MM.1S (cell line): ENCODE data around the gene NDUFAF8.

Source experiments
- DNase-seq: peaks from one replicate; pipeline ENCODE4 v3.0.0-alpha.2; 2015
- H2AFZ ChIP-seq: fragments of 300-600 bp; sonication (generic); 2 replicates; pipeline ENCODE4 v1.6.0; 2016; ENCODE audit warnings: antibody characterized with exemption, low read length
- H3F3A ChIP-seq: fragments of 300-600 bp; sonication (generic); 2 replicates; pipeline ENCODE4 v1.6.1; 2016; ENCODE audit warnings: mild to moderate bottlenecking, antibody characterized with exemption, low read length, moderate library complexity, mixed read lengths; ENCODE audit not compliant: insufficient read depth
- H3K27ac ChIP-seq: fragments of 300-600 bp; sonication (generic); 2 replicates; pipeline ENCODE4 v1.5.1; 2016; ENCODE audit warnings: mild to moderate bottlenecking, low read length
- H3K27me3 ChIP-seq: fragments of 300-600 bp; sonication (generic); replicated peaks from 2 replicates; pipeline ENCODE4 v1.6.0; 2016; ENCODE audit warnings: low read length; ENCODE audit not compliant: insufficient read depth
- H3K36me3 ChIP-seq: fragments of 300-600 bp; sonication (generic); replicated peaks from 2 replicates; pipeline ENCODE4 v1.6.1; 2016; ENCODE audit warnings: mild to moderate bottlenecking, low read length, mixed read lengths; ENCODE audit not compliant: insufficient read depth
- H3K4me1 ChIP-seq: fragments of 300-600 bp; sonication (generic); 2 replicates; pipeline ENCODE4 v1.6.1; 2016; ENCODE audit warnings: low read length, mixed read lengths
- H3K4me2 ChIP-seq: fragments of 300-600 bp; sonication (generic); 2 replicates; pipeline ENCODE4 v1.6.0; 2016; ENCODE audit warnings: low read depth, low read length
- H3K4me3 ChIP-seq: fragments of 300-600 bp; sonication (generic); 2 replicates; pipeline ENCODE4 v1.5.1; 2016; ENCODE audit warnings: low read length, mixed read lengths
- H3K79me2 ChIP-seq: fragments of 300-600 bp; sonication (generic); 2 replicates; pipeline ENCODE4 v1.6.1; 2016; ENCODE audit warnings: mixed run types, low read length, mixed read lengths
- H3K9ac ChIP-seq: fragments of 300-600 bp; sonication (generic); 2 replicates; pipeline ENCODE4 v1.6.1; 2016; ENCODE audit warnings: low read length, mixed read lengths
- H3K9me2 ChIP-seq: fragments of 300-600 bp; sonication (generic); replicated peaks from 2 replicates; pipeline ENCODE4 v1.6.1; 2016; ENCODE audit warnings: mild to moderate bottlenecking, low read length, mixed read lengths; ENCODE audit not compliant: insufficient read depth
- H3K9me3 ChIP-seq: fragments of 300-600 bp; sonication (generic); replicated peaks from 2 replicates; pipeline ENCODE4 v1.6.1; 2016; ENCODE audit warnings: mild to moderate bottlenecking, low read length, mixed read lengths; ENCODE audit not compliant: insufficient read depth
- H4K20me1 ChIP-seq: fragments of 300-600 bp; sonication (generic); 2 replicates; pipeline ENCODE4 v1.6.1; 2016; ENCODE audit warnings: mild to moderate bottlenecking, low read length, moderate library complexity, mixed read lengths; ENCODE audit not compliant: insufficient read depth
- EZH2 ChIP-seq: fragments of 300-600 bp; sonication (generic); optimal IDR thresholded peaks from 2 replicates; pipeline ENCODE3; 2017; ENCODE audit warnings: low read depth, mild to moderate bottlenecking, antibody characterized with exemption, low read length, mixed read lengths
- EZH2phosphoT487 ChIP-seq: fragments of 300-600 bp; sonication (generic); IDR thresholded peaks from 2 replicates; pipeline ENCODE4 v1.6.1; 2018; ENCODE audit warnings: antibody characterized with exemption, low read length
- TF ChIP-seq, protein P1 (sequence below): fragments of 300-600 bp; sonication (generic); IDR thresholded peaks from 2 replicates; pipeline ENCODE4 v1.5.1; 2016; ENCODE audit warnings: antibody characterized with exemption, low read length, mixed read lengths

The NDUFAF8 gene

DNA sequence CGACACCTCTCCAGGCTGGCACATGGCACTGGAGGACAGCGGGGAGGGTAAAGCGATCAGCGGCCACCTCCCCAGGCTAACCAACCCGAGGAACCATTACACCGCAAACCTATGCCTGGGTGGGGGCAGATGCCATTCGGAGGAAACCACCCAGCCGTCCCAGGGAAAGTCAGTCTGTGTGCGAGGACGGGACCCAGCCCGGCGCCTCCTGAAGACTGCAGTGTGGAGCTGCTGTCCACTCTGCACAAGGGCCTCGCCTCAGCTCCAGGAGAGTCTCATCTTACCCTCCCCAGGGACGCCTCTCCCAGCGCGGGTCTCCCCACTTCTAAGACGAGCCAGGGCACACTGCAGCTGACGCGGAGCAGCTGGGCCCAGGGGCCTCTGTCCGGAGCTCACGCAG is 48.0 kb downstream of the NDUFAF8 start:
- Histone ChIP-seq H3K27ac (no peak overlapping the region), H3F3A (no peaks in the 10 kb centered on the region), H2AFZ (no peak overlapping the region), H3K79me2 (peaks cover 78% of the 10 kb centered on the region), H3K9me3 (no peaks in the 10 kb centered on the region), H3K4me2 (no peak overlapping the region), H3K4me3 (no peak overlapping the region), H3K27me3 (no peaks in the 10 kb centered on the region), H3K9ac (no peak overlapping the region), H3K36me3 (no peaks in the 10 kb centered on the region), H3K9me2 (no peaks in the 10 kb centered on the region), H4K20me1 (no peaks in the 10 kb centered on the region), H3K4me1 (no peaks in the 10 kb centered on the region; the same call in 1 of the 2 replicates)
- DNase-seq: no peak
- TF ChIP-seq EZH2phosphoT487: no peak
- TF ChIP-seq EZH2: no peak
- TF ChIP-seq, protein P1, sequence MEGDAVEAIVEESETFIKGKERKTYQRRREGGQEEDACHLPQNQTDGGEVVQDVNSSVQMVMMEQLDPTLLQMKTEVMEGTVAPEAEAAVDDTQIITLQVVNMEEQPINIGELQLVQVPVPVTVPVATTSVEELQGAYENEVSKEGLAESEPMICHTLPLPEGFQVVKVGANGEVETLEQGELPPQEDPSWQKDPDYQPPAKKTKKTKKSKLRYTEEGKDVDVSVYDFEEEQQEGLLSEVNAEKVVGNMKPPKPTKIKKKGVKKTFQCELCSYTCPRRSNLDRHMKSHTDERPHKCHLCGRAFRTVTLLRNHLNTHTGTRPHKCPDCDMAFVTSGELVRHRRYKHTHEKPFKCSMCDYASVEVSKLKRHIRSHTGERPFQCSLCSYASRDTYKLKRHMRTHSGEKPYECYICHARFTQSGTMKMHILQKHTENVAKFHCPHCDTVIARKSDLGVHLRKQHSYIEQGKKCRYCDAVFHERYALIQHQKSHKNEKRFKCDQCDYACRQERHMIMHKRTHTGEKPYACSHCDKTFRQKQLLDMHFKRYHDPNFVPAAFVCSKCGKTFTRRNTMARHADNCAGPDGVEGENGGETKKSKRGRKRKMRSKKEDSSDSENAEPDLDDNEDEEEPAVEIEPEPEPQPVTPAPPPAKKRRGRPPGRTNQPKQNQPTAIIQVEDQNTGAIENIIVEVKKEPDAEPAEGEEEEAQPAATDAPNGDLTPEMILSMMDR: no peak

DNA sequence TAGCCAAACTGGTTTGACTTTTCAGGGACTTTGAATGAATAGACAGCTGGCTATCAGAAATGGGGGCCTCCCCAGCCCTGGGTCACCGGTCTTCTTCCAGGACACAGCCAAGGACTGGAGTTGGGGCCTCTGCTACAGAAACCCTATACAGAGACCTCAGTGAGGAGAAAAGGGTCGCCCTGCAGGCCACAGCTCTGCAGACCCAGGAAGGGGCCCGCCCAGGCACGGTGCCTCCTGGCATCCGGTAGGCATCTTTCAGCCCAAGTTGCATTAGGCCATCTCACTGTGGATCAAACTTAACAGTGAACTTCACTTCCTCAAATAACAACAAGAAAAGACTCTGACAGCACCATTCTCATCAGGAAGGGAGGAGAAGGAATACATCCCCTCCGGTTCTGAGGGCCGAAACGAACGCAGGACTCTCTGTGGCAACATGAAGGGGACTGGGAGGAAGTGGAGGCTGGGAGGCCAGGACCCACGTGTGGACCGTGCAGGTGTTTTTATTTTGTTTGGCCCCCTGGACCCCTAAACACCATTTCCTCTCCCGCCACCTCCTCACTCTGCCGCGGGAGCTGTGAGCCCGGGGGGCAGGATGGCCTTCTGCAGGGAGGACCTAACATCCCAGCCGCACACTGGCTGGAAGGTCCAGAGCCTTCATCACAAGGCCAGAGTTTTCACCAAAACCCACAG is 48.8 kb downstream of the NDUFAF8 start:
- H3F3A ChIP-seq: no peaks in the 10 kb centered on the region
- DNase-seq: no peak
- no peak overlapping the region for H3K4me2 ChIP-seq
- no peaks in the 10 kb centered on the region for H3K36me3 ChIP-seq
- H4K20me1 ChIP-seq: no peaks in the 10 kb centered on the region
- H3K9me2 ChIP-seq: no peaks in the 10 kb centered on the region
- no peak overlapping the region for H3K9ac ChIP-seq
- no peak overlapping the region for H3K27ac ChIP-seq
- no peak overlapping the region for H2AFZ ChIP-seq
- no peaks in the 10 kb centered on the region; the same call in 1 of the 2 replicates for H3K4me1 ChIP-seq
- H3K79me2 ChIP-seq: peaks cover 84% of the 10 kb centered on the region
- H3K27me3 ChIP-seq: no peaks in the 10 kb centered on the region
- H3K9me3 ChIP-seq: no peaks in the 10 kb centered on the region
- no peak overlapping the region for H3K4me3 ChIP-seq
- TF ChIP-seq, protein P1: no peak
- TF ChIP-seq EZH2: no peak
- TF ChIP-seq EZH2phosphoT487: no peak

DNA sequence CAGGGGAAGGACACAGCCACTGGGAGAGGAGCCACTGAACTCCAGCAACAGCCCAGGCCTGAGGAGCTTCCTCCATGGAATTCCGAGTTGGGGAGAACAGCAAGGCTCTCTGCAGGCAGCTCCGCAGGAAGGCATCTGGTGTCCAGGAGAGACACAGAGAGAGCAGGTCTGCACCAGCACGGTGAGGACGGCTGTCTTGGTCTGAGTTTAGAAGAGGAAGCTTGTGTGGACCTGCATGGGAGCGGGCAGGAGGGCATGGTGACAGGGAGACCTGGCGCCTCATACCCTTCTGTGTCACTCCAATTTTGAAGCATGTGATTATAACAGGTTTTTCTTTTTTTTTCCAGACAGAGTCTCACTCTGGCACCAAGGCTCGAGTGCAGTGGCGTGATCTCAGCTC is 49.6 kb downstream of the NDUFAF8 start:
- Histone ChIP-seq H3K27ac (no peak overlapping the region), H3K79me2 (peaks cover 89% of the 10 kb centered on the region), H3K9me2 (no peaks in the 10 kb centered on the region), H3K9me3 (no peaks in the 10 kb centered on the region), H2AFZ (no peak overlapping the region), H3K36me3 (no peaks in the 10 kb centered on the region), H3K27me3 (no peaks in the 10 kb centered on the region), H3K9ac (no peak overlapping the region), H3K4me2 (no peak overlapping the region), H3F3A (no peaks in the 10 kb centered on the region), H3K4me1 (no peaks in the 10 kb centered on the region; the same call in 1 of the 2 replicates), H3K4me3 (no peak overlapping the region), H4K20me1 (no peaks in the 10 kb centered on the region)
- TF ChIP-seq EZH2 (no peak), EZH2phosphoT487 (no peak)
- TF ChIP-seq, protein P1: no peak
- no peak for DNase-seq
